Measurements from ENCODE around the gene GRK6. TPM values are rescaled to one million over a fixed set of nuclear protein-coding genes. Genes with fewer than 3 reads are reported as not detected.
"Not testable (repeated sequence)": the region's sequence is repeated elsewhere in the genome, so short reads cannot be mapped to it uniquely, and the experiment has no call there.

GRK6 gene
- total RNA-seq, 2 donors from 2014 or later = 38.0 to 64.4 TPM

DNA sequence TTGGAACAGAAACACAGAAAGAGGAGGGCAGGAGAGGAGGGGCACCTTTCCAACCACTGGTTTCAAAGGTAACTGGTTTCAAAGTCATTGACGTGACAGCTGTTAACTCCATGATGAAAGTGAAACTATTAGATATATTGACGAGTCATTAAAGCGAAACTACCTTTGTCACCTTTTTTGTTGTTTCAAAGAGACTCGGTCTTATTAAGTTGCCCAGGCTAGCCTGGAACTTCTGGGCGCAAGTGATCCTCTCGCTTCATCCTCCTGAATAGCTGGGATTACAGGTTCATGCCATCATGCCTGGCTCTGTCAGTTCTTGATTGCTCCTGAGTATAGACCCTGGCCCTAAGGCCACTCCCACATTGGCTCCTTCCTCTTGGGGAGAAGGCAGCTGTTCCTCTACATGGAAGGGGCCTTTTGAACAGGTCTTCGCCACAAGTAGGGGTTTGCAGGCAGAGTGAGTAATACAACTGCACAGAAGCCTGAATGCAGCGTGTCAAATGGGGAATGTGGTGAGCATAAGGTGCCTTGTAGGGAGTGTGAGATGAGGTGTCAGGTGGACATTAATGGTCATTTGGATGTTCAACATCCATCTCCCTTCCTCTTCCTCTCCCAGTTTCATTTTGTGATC lies 13.8 kb upstream of the GRK6 start:
- no peak for DNase-seq
- intact Hi-C loops (cut with DNase I) = no loop called here
- H3K9ac ChIP-seq (ENCODE audit: low read depth in 2 of 2, low read length in 2 of 2) = no peak overlapping the region
- no peaks in the 10 kb centered on the region for H3K27me3 ChIP-seq
- no peaks in the 10 kb centered on the region for H3K9me3 ChIP-seq
- H3K27ac ChIP-seq = no peak overlapping the region
- H3K4me3 ChIP-seq = no peak overlapping the region
- TF ChIP-seq, protein P1, sequence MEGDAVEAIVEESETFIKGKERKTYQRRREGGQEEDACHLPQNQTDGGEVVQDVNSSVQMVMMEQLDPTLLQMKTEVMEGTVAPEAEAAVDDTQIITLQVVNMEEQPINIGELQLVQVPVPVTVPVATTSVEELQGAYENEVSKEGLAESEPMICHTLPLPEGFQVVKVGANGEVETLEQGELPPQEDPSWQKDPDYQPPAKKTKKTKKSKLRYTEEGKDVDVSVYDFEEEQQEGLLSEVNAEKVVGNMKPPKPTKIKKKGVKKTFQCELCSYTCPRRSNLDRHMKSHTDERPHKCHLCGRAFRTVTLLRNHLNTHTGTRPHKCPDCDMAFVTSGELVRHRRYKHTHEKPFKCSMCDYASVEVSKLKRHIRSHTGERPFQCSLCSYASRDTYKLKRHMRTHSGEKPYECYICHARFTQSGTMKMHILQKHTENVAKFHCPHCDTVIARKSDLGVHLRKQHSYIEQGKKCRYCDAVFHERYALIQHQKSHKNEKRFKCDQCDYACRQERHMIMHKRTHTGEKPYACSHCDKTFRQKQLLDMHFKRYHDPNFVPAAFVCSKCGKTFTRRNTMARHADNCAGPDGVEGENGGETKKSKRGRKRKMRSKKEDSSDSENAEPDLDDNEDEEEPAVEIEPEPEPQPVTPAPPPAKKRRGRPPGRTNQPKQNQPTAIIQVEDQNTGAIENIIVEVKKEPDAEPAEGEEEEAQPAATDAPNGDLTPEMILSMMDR (IDR thresholded peaks at IDR 0.05) = no peak
- H3K36me3 ChIP-seq = no peaks in the 10 kb centered on the region
- H3K4me1 ChIP-seq = no peaks in the 10 kb centered on the region

DNA sequence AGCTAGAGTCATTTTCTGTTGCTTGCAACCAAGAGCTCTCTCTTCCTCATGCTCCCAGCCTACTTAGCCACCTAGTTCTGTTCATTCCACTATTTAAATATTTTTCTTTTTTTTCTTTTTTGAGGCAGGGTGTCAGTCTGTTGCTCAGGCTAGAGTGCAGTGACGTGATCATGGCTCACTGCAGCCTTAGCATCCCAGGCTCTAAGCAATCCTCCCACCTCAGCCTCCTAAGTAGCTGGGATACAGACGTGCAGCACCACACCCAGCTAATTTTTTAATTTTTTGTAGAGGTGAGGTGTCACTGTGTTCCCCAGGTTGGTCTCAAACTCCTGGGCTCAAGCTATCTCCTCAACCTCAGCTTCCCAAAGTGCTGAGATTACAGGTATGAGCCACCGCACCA lies 12.0 kb upstream of the GRK6 start:
- no peak overlapping the region for H3K4me3 ChIP-seq
- no peaks in the 10 kb centered on the region for H3K36me3 ChIP-seq
- no peak overlapping the region for H3K9ac ChIP-seq (ENCODE audit: low read depth in 2 of 2, low read length in 2 of 2)
- H3K9me3 ChIP-seq = no peaks in the 10 kb centered on the region
- DNase-seq = no peak
- no peaks in the 10 kb centered on the region for H3K4me1 ChIP-seq
- H3K27me3 ChIP-seq = no peaks in the 10 kb centered on the region
- intact Hi-C loops (cut with DNase I) = no loop called here
- TF ChIP-seq, protein P1 (IDR thresholded peaks at IDR 0.05) = no peak
- no peak overlapping the region for H3K27ac ChIP-seq

DNA sequence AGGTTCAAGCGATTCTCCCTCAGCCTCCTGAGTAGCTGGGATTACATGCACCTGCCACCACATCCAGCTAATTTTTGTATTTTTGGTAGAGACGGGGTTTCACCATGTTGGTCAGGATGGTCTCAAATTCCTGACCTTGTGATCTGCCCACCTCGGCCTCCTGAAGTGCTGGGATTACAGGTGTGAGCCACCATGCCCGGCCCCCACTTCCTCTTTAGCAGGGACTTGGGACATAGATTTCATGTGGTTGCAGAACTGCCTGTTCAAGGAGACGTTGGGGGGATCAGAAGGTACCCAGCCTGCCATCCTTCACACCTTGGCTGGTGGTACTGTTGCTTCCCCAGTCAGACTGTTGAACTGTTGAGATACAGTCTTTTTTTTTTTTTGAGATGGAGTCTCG lies 9.4 kb upstream of the GRK6 start:
- intact Hi-C loops (cut with DNase I); H3K4me3 ChIP-seq; H3K4me1 ChIP-seq; DNase-seq; H3K27ac ChIP-seq; H3K9ac ChIP-seq (ENCODE audit: low read depth in 2 of 2, low read length in 2 of 2); H3K9me3 ChIP-seq; H3K36me3 ChIP-seq; H3K27me3 ChIP-seq: not testable (repeated sequence)

DNA sequence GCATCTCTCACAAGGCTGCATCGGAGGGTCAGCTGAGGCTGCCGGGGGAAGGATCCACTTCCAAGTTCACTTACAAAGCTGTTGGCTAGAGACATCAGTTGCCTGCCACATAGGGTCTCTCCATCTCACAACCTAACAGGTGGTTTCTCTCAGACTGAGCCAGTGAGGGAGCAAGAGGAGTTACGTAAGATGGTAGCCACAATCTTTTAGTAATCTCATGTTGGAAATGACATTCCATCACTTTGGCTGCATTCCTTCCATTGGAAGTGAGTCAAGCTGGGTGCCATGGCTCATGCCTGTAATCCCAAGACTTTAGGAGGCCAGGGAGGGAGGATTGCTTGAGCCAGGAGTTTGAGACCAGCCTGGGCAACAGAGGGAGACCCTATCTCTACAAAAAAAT lies 7.4 kb upstream of the GRK6 start:
- TF ChIP-seq, protein P1 (IDR thresholded peaks at IDR 0.05) = no peak
- Histone ChIP-seq H3K27me3 (no peaks in the 10 kb centered on the region), H3K4me3 (no peak overlapping the region), H3K27ac (no peak overlapping the region), H3K9ac (ENCODE audit: low read depth in 2 of 2, low read length in 2 of 2) (no peak overlapping the region), H3K9me3 (no peaks in the 10 kb centered on the region), H3K4me1 (no peaks in the 10 kb centered on the region), H3K36me3 (no peaks in the 10 kb centered on the region)
- no peak for DNase-seq
- intact Hi-C loops (cut with DNase I) = no loop called here

DNA sequence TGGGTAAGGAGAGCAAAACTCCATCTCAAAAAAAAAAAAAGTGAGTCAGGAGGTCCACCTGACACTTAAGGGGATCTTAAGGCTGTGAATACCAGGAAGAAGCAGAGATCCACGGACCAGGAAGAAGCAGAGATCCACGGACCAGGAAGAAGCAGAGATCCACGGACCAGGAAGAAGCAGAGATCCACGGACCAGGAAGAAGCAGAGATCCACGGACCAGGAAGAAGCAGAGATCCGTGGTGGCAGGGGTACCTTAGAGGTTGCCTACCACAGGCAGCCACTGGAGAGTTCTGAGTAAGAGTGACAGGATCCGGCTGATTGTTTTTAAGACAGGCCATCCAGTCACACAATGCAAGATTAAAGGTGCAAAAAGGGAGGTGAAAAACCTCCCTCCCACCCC lies 6.0 kb upstream of the GRK6 start:
- DNase-seq; H3K9me3 ChIP-seq; H3K4me1 ChIP-seq; H3K4me3 ChIP-seq; H3K36me3 ChIP-seq; H3K27me3 ChIP-seq; H3K27ac ChIP-seq; H3K9ac ChIP-seq (ENCODE audit: low read depth in 2 of 2, low read length in 2 of 2); intact Hi-C loops (cut with DNase I): not testable (repeated sequence)

DNA sequence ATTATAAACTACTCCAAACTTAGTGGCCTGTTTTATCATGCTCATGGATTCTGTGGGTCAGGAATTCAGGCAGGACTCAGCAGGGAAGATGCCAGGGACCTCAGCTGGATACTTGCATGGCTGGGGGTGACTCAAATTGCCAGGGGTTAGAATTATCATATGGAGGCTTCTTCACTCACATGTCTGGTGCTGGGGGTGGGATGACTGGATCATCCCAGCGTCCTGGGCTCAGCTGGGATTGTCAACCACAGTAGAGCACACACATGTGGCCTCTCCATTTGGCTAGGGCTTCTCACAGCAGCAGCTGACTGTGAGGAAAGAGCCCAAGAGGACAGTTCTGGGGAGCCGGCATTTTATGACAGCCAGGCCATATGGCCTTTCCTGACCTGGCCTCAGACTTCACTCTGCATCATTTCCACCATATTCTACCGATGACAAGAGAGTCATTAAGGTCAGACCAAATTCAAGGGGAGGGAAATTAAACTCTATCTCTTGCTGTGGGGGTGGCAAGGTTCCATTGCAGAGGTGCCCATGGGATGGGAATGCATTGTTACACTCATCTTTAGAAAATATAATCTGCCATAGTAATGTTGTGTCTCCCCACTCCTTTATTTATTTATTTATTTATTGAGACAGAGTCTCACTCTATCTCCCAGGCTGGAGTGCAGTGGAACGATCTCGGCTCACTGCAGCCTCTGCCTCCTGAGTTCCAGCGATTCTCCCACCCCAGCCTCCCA lies 5.2 kb upstream of the GRK6 start:
- H3K4me1 ChIP-seq = peaks cover 7% of the 10 kb centered on the region
- H3K27ac ChIP-seq = no peak overlapping the region
- no peak overlapping the region for H3K9ac ChIP-seq (ENCODE audit: low read depth in 2 of 2, low read length in 2 of 2)
- TF ChIP-seq, protein P1 (IDR thresholded peaks at IDR 0.05) = no peak
- no peak overlapping the region for H3K4me3 ChIP-seq
- intact Hi-C loops (cut with DNase I) = no loop called here
- no peak for DNase-seq
- no peaks in the 10 kb centered on the region for H3K36me3 ChIP-seq
- H3K9me3 ChIP-seq = no peaks in the 10 kb centered on the region
- H3K27me3 ChIP-seq = no peaks in the 10 kb centered on the region
